A673 (cell line): Measurements from ENCODE around the gene ZBTB8A.

Source experiments
- EZH2 ChIP-seq: fragments of 200-600 bp; sonication (generic); IDR thresholded peaks from 2 replicates; pipeline ENCODE4 v1.6.1; 2017; ENCODE audit warnings: borderline replicate concordance, low read depth, mild to moderate bottlenecking, mixed read lengths, antibody characterized with exemption, low read length; ENCODE audit not compliant: poor library complexity, severe bottlenecking
- TF ChIP-seq, protein P1 (sequence below): fragments of 300-800, 200-600 bp; sonication (generic); conservative IDR thresholded peaks from 2 replicates; pipeline ENCODE4 v1.5.1; 2017; ENCODE audit warnings: low read depth, mild to moderate bottlenecking, antibody characterized with exemption, low read length, moderate library complexity, mixed read lengths

DNA sequence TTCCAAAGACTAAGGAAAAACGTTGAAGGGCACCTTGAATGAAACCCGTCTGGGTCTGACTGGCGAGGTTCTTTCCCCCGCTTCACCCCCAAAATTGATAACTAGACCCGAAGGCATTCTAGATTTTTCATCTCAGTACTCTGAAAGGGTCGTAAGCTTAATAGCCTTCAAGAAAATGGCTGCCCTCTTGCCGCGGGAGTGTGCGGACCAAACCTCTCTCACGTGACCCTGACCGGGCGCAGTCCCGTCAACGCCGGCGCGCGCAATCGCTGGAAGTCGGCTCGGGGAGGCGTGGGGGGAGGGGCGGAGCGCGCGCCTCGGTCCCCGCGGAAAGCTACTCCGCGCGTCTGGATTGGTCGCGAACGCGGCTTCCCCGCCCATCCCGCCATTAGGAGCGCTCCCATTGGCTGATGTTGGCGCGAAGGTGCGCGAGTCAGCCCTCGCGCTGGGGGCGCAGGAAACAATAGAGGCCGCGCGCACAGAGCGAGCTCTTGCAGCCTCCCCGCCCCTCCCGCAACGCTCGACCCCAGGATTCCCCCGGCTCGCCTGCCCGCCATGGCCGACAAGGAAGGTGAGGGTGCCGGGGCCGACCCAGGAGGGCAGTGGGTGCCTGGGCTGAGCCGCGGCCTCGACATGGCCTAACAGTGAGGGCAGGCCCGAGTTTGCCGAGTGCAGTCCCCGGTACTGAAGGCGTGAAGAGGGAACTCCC lies 111.7 kb downstream of the ZBTB8A start, which contains the start of gene RBBP4:
- TF ChIP-seq, protein P1, sequence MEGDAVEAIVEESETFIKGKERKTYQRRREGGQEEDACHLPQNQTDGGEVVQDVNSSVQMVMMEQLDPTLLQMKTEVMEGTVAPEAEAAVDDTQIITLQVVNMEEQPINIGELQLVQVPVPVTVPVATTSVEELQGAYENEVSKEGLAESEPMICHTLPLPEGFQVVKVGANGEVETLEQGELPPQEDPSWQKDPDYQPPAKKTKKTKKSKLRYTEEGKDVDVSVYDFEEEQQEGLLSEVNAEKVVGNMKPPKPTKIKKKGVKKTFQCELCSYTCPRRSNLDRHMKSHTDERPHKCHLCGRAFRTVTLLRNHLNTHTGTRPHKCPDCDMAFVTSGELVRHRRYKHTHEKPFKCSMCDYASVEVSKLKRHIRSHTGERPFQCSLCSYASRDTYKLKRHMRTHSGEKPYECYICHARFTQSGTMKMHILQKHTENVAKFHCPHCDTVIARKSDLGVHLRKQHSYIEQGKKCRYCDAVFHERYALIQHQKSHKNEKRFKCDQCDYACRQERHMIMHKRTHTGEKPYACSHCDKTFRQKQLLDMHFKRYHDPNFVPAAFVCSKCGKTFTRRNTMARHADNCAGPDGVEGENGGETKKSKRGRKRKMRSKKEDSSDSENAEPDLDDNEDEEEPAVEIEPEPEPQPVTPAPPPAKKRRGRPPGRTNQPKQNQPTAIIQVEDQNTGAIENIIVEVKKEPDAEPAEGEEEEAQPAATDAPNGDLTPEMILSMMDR = no peak
- TF ChIP-seq EZH2 = no peak
